AG04449 (cell line): ENCODE data around the gene UBA52.
"Not testable (repeated sequence)": the region's sequence is repeated elsewhere in the genome, so short reads cannot be mapped to it uniquely, and the experiment has no call there.

Experiments
- CTCF ChIA-PET: fragments of 350-600 bp; formaldehyde crosslinking; extraction: SDS; loops from one replicate; lab custom pipeline; 2021; ENCODE audit warnings: antibody characterized with exemption; lab: Yijun Ruan, JAX
- POLR2A ChIA-PET: fragments of 400-600, 350-600 bp; formaldehyde crosslinking; extraction: SDS; loops from one replicate; lab custom pipeline; 2020; ENCODE audit warnings: antibody characterized with exemption, inconsistent platforms; lab: Yijun Ruan, JAX
- DNase-seq: peaks from one replicate; pipeline ENCODE4 v3.0.0-alpha.2; 2010; ENCODE audit warnings: low read depth, low spot score
- H3K4me3 ChIP-seq: 2 replicates; pipeline ENCODE4 v1.5.1; 2011; ENCODE audit warnings: low read depth, mild to moderate bottlenecking, control low read depth, low read length
- CTCF ChIP-seq: IDR thresholded peaks from one replicate; pipeline ENCODE4 v1.5.1; 2011; ENCODE audit warnings: mild to moderate bottlenecking, moderate library complexity, low read length, control low read depth, inconsistent platforms; ENCODE audit not compliant: insufficient read depth; ENCODE audit errors: missing control alignments

UBA52 gene

DNA sequence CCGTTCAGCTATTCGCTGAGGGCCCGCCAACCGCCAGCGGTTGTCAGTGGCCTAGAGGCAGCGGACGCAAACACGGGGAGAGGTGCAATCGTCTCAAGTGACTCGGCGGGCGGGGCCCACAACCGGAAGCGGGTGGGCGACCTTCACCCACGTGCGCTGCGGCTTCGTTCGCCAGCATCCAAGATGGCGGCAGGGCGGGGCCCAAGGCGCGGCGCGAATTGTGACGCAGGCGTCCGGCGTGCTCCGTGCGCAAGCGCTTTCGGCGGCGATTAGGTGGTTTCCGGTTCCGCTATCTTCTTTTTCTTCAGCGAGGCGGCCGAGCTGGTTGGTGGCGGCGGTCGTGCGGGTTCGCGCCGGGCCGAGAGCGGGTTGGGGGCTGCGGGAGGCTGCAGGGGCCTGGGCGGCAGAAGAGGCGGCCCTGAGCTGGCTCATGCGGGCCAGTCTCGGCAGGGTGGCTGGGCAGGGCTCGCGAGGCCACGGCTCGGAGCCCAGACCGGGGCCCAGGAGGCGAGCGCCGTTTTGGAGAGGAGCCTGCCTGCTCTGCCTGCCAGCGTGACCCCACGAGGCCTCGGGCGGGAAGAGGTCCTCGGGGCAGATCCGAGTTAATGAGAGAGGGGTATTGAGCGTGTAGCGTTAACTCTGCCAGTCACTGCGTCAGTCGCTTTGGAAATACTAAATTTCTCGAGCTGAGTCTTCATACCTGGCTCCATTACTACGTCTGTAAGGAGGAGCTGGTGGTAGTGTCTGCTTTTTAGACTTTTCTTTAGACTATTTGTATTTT, at the start of gene UBA52:
TSS of gene UBA52 (plus strand) at position 294 of the 781 bp plus-strand sequence. CDS start 1,444 bp downstream, outside the sequence.
- peak; percentile 62 for DNase-seq
- ChIA-PET CTCF (interaction anchor here (0.8 to 5.0 kb wide), 9 partner anchors 9 to 275 kb away, joined by 3 to 53 read pairs (median 8); partner anchors contain the start of gene REX1BD), POLR2A (interaction anchor here (0.6 to 1.8 kb wide), 10 partner anchors 9 to 348 kb away, joined by 3 to 17 read pairs (median 4); partner anchors contain the start of genes COPE, DDX49, GDF15 and KXD1)
- TF ChIP-seq CTCF: no peak
- H3K4me3 ChIP-seq: peak within 1 kb of the TSS; percentile 96

DNA sequence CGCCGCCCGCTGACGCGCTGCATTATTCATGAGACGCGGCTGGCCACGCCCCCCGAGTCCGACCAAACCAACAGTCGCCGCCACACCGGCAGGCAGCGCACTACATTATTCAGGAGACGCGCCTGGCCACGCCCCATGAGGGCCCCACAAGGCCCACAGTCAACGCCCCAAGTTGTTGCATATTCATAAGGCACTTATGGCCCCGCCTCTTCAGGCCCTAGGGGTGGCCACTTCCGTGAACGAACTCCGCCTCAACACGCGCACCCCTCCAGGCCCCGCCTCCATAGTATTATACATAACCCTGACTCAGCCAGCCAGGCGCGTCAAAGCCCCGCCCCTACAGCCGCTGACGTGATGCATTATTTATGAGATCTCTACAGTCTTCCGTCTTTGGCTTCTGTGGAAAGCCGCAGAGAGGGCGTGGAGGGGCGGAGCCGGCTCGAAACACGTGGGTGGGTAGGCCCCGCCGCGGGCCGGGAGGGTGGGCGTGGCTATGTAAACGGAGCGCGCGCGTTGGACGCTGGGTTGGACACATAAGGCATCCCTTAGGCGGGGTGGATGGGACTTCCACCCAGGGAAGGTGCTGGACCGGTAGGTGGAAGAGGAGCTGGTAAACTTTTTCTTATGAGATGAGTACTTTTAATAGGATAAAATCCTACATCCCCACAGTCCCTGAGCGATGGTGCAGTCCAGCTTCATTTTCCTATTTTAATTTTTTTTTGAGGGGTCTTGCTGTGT, 49.4 kb upstream of the UBA52 start:
- ChIA-PET CTCF (interaction anchor here (0.6 to 4.9 kb wide), 8 partner anchors 14 to 325 kb away, joined by 3 to 42 read pairs (median 6); partner anchors contain the start of gene REX1BD), POLR2A (interaction anchor here (0.6 to 1.8 kb wide), 3 partner anchors 8 to 37 kb away, joined by 4 to 8 read pairs (median 5); no protein-coding TSS in a partner anchor)
- peak overlapping the region; percentile 97 for H3K4me3 ChIP-seq
- DNase-seq: peak; percentile 99
- TF ChIP-seq CTCF: peak; percentile 31

DNA sequence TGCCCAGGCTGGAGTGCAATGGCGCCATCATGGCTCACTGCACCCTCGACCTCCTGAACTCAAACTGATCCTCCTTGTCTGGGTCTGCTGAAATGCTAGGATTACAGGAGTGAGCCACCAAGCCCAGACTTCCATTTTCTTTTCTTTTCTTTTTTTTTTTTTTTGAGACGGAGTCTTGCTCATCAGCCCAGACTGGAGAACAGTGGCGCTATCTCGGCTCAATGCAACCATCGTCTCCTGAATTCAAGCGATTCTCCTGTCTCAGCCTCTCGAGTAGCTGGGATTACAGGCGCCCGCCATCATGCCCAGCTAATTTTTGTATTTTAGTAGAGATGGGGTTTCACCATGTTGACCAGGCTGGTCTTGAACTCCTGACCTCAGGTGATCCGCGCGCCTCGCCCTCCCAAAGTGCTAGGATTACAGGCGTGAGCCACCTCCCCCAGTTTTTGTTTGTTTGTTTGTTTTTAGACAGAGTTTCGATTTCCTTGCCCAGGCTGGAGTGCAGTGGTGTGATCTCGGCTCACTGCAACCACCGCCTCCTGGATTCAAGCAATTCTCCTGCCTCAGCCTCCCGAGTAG, 48.7 kb upstream of the UBA52 start:
- ChIA-PET CTCF (interaction anchor here (0.9 to 4.9 kb wide), 5 partner anchors 16 to 324 kb away, joined by 3 to 42 read pairs (median 8); no protein-coding TSS in a partner anchor), POLR2A (interaction anchor here (0.6 to 1.8 kb wide), 3 partner anchors 8 to 36 kb away, joined by 4 to 8 read pairs (median 5); no protein-coding TSS in a partner anchor)
- not testable (repeated sequence) for DNase-seq
- peak overlapping the region; percentile 36 for H3K4me3 ChIP-seq

- CTCF ChIA-PET: interaction anchor here (0.8 to 4.9 kb wide), 5 partner anchors 14 to 323 kb away, joined by 3 to 42 read pairs (median 3); partner anchors contain the start of gene REX1BD
- no peak for DNase-seq
- TF ChIP-seq CTCF: no peak
- no peak overlapping the region for H3K4me3 ChIP-seq
- POLR2A ChIA-PET: interaction anchor here (0.6 to 1.6 kb wide), 2 partner anchors 8 to 15 kb away, joined by 3 to 5 read pairs; no protein-coding TSS in a partner anchor
Observed at GRCh38 chr19:18523841-18524240, 47.8 kb upstream of the UBA52 start.

DNA sequence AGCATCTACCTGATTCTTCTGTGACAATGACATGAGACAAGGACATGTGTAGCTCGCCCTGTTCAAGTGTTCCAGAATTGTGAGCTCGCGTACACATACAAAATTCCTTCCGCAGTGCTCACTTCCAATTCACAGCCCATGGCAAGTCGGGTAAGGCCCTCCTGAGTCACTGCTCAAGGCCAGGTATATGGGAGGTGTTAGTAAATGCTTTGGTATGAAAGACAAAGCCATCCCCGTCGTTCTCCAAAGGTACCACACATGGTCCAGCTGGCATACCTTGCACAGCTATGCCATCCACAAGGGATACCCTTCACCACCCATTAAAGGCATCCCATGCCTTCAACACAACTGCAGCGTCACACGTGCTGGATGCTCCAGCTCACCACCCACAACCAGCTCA, 45.3 kb upstream of the UBA52 start:
- ChIA-PET POLR2A (interaction anchor here (0.6 kb wide), 1 partner anchor 11 kb away, joined by 3 read pairs; no protein-coding TSS in a partner anchor), CTCF (interaction anchor here (0.8 kb wide), 1 partner anchor 61 kb away, joined by 4 read pairs; no protein-coding TSS in a partner anchor)
- TF ChIP-seq CTCF: no peak
- no peak overlapping the region for H3K4me3 ChIP-seq
- DNase-seq: no peak

DNA sequence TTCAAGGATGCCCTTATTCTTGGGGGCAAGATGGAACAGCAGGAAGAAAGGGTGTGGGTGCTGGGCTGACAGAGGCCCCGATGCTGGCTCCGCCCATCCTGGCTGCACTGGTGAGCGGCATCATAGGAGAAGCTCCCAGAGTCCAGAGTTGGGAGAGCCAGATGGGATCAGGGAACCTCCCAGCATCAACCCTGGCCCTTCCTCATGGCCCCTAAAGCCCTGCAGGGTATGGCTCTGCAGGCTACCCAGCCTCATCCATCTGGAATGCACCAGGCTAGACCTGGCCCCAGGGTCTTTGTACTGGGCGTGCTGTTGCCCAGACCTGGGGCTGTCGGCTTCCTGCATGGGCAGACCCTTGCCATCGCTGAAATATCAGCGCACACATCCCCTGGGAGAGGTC, 41.9 kb upstream of the UBA52 start:
- DNase-seq: no peak
- no peak overlapping the region for H3K4me3 ChIP-seq
- CTCF ChIA-PET: interaction anchor here (0.8 to 1.1 kb wide), 2 partner anchors 60 to 317 kb away, joined by 3 to 4 read pairs; no protein-coding TSS in a partner anchor
- POLR2A ChIA-PET: no interaction called here
- no peak for TF ChIP-seq CTCF
